Measurements from ENCODE around the gene GCGR. TPM values are rescaled to one million over a fixed set of nuclear protein-coding genes. Genes with fewer than 3 reads are reported as not detected.

GCGR gene
- total and polyA plus RNA-seq, 7 donors = 0.03 to 0.08 TPM; not detected in 5

- Histone ChIP-seq H3K27ac (peak overlapping the region; percentile 98), H3K4me3 (peak overlapping the region; percentile 78), H3K27me3 (ENCODE audit: insufficient read depth in 3 of 3, low read length in 2 of 3) (no peaks in the 10 kb centered on the region), H3K36me3 (ENCODE audit: insufficient read depth in 1 of 2, low read depth in 1 of 2) (peaks cover 0 to 42% of the 10 kb centered on the region in 2 donors), H3K9me3 (no peaks in the 10 kb centered on the region), H3K4me1 (peaks cover 34% of the 10 kb centered on the region)
- ATAC-seq (peak; percentile 89 to 92 (median 90)), DNase-seq (peak; percentile 99 to 100)
- TF ChIP-seq CTCF (IDR thresholded peaks at IDR 0.05) = peak; percentile 16
- WGBS, 3 donors = 0 to 1% (median 0%) methylated on average over 61 to 74 of the region's 74 CpGs
- intact Hi-C loops (cut with DNase I) = loop anchor here in 1 of 2 donors (2.0 kb wide), 1 partner anchor 26 kb away; the partner anchor contains the start of gene PPP1R27
Measured at GRCh38 chr17:81860756-81861568, 57.0 kb downstream of the GCGR start.

- Histone ChIP-seq H3K36me3 (ENCODE audit: insufficient read depth in 1 of 2, low read depth in 1 of 2) (peaks cover 0 to 37% of the 10 kb centered on the region in 2 donors), H3K27ac (peak overlapping the region; percentile 98), H3K4me3 (no peak overlapping the region), H3K4me1 (peaks cover 42% of the 10 kb centered on the region), H3K27me3 (ENCODE audit: insufficient read depth in 3 of 3, low read length in 2 of 3) (no peaks in the 10 kb centered on the region), H3K9me3 (no peaks in the 10 kb centered on the region)
- 48 to 71% (median 59%) methylated on average over 6 of the region's 6 CpGs for WGBS, 3 donors
- no peak for TF ChIP-seq CTCF (IDR thresholded peaks at IDR 0.05)
- no peak for ATAC-seq
- intact Hi-C loops (cut with DNase I) = no loop called here
- DNase-seq = no peak
Measured at GRCh38 chr17:81863123-81863675, 59.2 kb downstream of the GCGR start.

Other genes with a start within 250 kb of the GCGR start
- 100 to 1,000 TPM; 151 to 324 (median 219) TPM for gene NPLOC4, start 167.0 kb upstream of the GCGR start, total RNA-seq
- 100 to 1,000 TPM in 2 of 3 donors, 10 to 100 TPM in 1; 87.3 to 414 (median 117) TPM for gene NPLOC4, start 167.0 kb upstream of the GCGR start, polyA plus RNA-seq
- under 1 TPM in 2 of 4 donors, not detected in 2; 0.22 to 0.67 TPM for gene TSPAN10, start 167.0 kb upstream of the GCGR start, total RNA-seq
- gene TSPAN10, start 167.0 kb upstream of the GCGR start, polyA plus RNA-seq = under 1 TPM; 0.09 to 0.39 (median 0.14) TPM
- under 1 TPM in 1 of 4 donors, not detected in 3; 0.64 TPM for gene PDE6G, start 147.6 kb upstream of the GCGR start, total RNA-seq
- 1 to 10 TPM in 1 of 3 donors, under 1 TPM in 2; 0.25 to 1.5 (median 0.56) TPM for gene PDE6G, start 147.6 kb upstream of the GCGR start, polyA plus RNA-seq
- 10 to 100 TPM; 15.5 to 23.6 (median 20.5) TPM for gene OXLD1, start 137.5 kb upstream of the GCGR start, total RNA-seq
- gene OXLD1, start 137.5 kb upstream of the GCGR start, polyA plus RNA-seq = 10 to 100 TPM; 35.1 to 44.9 (median 39.8) TPM
- 10 to 100 TPM in 1 of 4 donors, 1 to 10 TPM in 3; 4.8 to 14.9 (median 8.6) TPM for gene CCDC137, start 137.4 kb upstream of the GCGR start, total RNA-seq
- gene CCDC137, start 137.4 kb upstream of the GCGR start, polyA plus RNA-seq = 10 to 100 TPM; 11.3 to 47.4 (median 28.5) TPM
- 10 to 100 TPM in 3 of 4 donors, 1 to 10 TPM in 1; 7.8 to 15.6 (median 11.9) TPM for gene ARL16, start 120.4 kb upstream of the GCGR start, total RNA-seq
- 10 to 100 TPM; 23.2 to 29.3 (median 29.1) TPM for gene ARL16, start 120.4 kb upstream of the GCGR start, polyA plus RNA-seq
- gene HGS, start 120.1 kb upstream of the GCGR start, total RNA-seq = 10 to 100 TPM; 38.6 to 74.5 (median 56.5) TPM
- gene HGS, start 120.1 kb upstream of the GCGR start, polyA plus RNA-seq = 100 to 1,000 TPM in 2 of 3 donors, 10 to 100 TPM in 1; 62.3 to 158 (median 139) TPM
- 100 to 1,000 TPM in 2 of 4 donors, 10 to 100 TPM in 2; 93.0 to 175 (median 104) TPM for gene MRPL12, start 100.8 kb upstream of the GCGR start, total RNA-seq
- gene MRPL12, start 100.8 kb upstream of the GCGR start, polyA plus RNA-seq = 100 to 1,000 TPM; 222 to 558 (median 242) TPM
- gene SLC25A10, start 91.9 kb upstream of the GCGR start, total RNA-seq = 1 to 10 TPM; 2.4 to 6.3 (median 3.8) TPM
- gene SLC25A10, start 91.9 kb upstream of the GCGR start, polyA plus RNA-seq = 1 to 10 TPM; 5.9 to 7.0 (median 6.3) TPM
- gene MCRIP1, start 29.1 kb downstream of the GCGR start, total RNA-seq = 10 to 100 TPM; 20.5 to 47.6 (median 25.7) TPM
- gene MCRIP1, start 29.1 kb downstream of the GCGR start, polyA plus RNA-seq = 100 to 1,000 TPM in 1 of 3 donors, 10 to 100 TPM in 2; 45.1 to 187 (median 57.1) TPM
- gene PPP1R27, start 30.9 kb downstream of the GCGR start, total RNA-seq = 1,000 to 10,000 TPM in 3 of 4 donors, 100 to 1,000 TPM in 1; 976 to 2,217 (median 1,286) TPM
- gene PPP1R27, start 30.9 kb downstream of the GCGR start, polyA plus RNA-seq = 100 to 1,000 TPM; 296 to 661 (median 603) TPM
- gene P4HB, start 56.4 kb downstream of the GCGR start, total RNA-seq = 100 to 1,000 TPM; 244 to 361 (median 296) TPM
- 100 to 1,000 TPM; 236 to 384 (median 267) TPM for gene P4HB, start 56.4 kb downstream of the GCGR start, polyA plus RNA-seq
- gene ARHGDIA, start 67.2 kb downstream of the GCGR start, total RNA-seq = 100 to 1,000 TPM in 3 of 4 donors, 10 to 100 TPM in 1; 88.3 to 192 (median 160) TPM
- gene ARHGDIA, start 67.2 kb downstream of the GCGR start, polyA plus RNA-seq = 100 to 1,000 TPM in 2 of 3 donors, 10 to 100 TPM in 1; 79.1 to 268 (median 100) TPM
- gene ALYREF, start 87.4 kb downstream of the GCGR start, total RNA-seq = 10 to 100 TPM; 23.0 to 58.4 (median 47.1) TPM
- gene ALYREF, start 87.4 kb downstream of the GCGR start, polyA plus RNA-seq = 10 to 100 TPM; 37.5 to 79.8 (median 43.8) TPM
- 100 to 1,000 TPM; 118 to 208 (median 135) TPM for gene ANAPC11, start 87.6 kb downstream of the GCGR start, total RNA-seq
- 100 to 1,000 TPM; 273 to 369 (median 323) TPM for gene ANAPC11, start 87.6 kb downstream of the GCGR start, polyA plus RNA-seq
- under 1 TPM; 0.42 to 0.78 (median 0.55) TPM for gene NPB, start 98.1 kb downstream of the GCGR start, total RNA-seq
- 1 to 10 TPM in 1 of 3 donors, under 1 TPM in 2; 0.73 to 2.9 (median 0.76) TPM for gene NPB, start 98.1 kb downstream of the GCGR start, polyA plus RNA-seq
- gene PCYT2, start 107.2 kb downstream of the GCGR start, total RNA-seq = 10 to 100 TPM; 10.2 to 26.9 (median 19.2) TPM
- gene PCYT2, start 107.2 kb downstream of the GCGR start, polyA plus RNA-seq = 10 to 100 TPM; 13.2 to 14.1 (median 13.3) TPM
- 10 to 100 TPM in 1 of 4 donors, 1 to 10 TPM in 3; 3.9 to 10.2 (median 6.3) TPM for gene SIRT7, start 114.0 kb downstream of the GCGR start, total RNA-seq
- 10 to 100 TPM in 2 of 3 donors, 1 to 10 TPM in 1; 5.7 to 14.2 (median 10.4) TPM for gene SIRT7, start 114.0 kb downstream of the GCGR start, polyA plus RNA-seq
- 10 to 100 TPM; 43.1 to 74.2 (median 53.7) TPM for gene MAFG, start 123.6 kb downstream of the GCGR start, total RNA-seq
- gene MAFG, start 123.6 kb downstream of the GCGR start, polyA plus RNA-seq = 10 to 100 TPM; 21.6 to 73.7 (median 26.6) TPM
- gene PYCR1, start 133.2 kb downstream of the GCGR start, total RNA-seq = 10 to 100 TPM in 2 of 4 donors, 1 to 10 TPM in 2; 5.4 to 12.5 (median 9.5) TPM
- 10 to 100 TPM in 2 of 3 donors, 1 to 10 TPM in 1; 8.3 to 23.2 (median 15.2) TPM for gene PYCR1, start 133.2 kb downstream of the GCGR start, polyA plus RNA-seq
- gene MYADML2, start 143.1 kb downstream of the GCGR start, total RNA-seq = 10 to 100 TPM in 3 of 4 donors, 1 to 10 TPM in 1; 9.7 to 58.0 (median 13.4) TPM
- 10 to 100 TPM in 1 of 3 donors, 1 to 10 TPM in 1, under 1 TPM in 1; 0.47 to 95.8 (median 9.1) TPM for gene MYADML2, start 143.1 kb downstream of the GCGR start, polyA plus RNA-seq
- gene NOTUM, start 157.0 kb downstream of the GCGR start, total RNA-seq = 1 to 10 TPM in 3 of 4 donors, under 1 TPM in 1; 0.92 to 1.9 (median 1.5) TPM
- gene NOTUM, start 157.0 kb downstream of the GCGR start, polyA plus RNA-seq = under 1 TPM; 0.25 to 0.48 (median 0.44) TPM
- 10 to 100 TPM; 27.7 to 37.4 (median 35.0) TPM for gene ASPSCR1, start 173.5 kb downstream of the GCGR start, total RNA-seq
- 10 to 100 TPM; 27.9 to 33.1 (median 33.0) TPM for gene ASPSCR1, start 173.5 kb downstream of the GCGR start, polyA plus RNA-seq
- gene CENPX, start 218.7 kb downstream of the GCGR start, total RNA-seq = 10 to 100 TPM; 15.9 to 24.6 (median 19.7) TPM
- 10 to 100 TPM; 53.8 to 79.4 (median 64.4) TPM for gene CENPX, start 218.7 kb downstream of the GCGR start, polyA plus RNA-seq
- gene LRRC45, start 219.2 kb downstream of the GCGR start, total RNA-seq = 1 to 10 TPM; 1.4 to 3.0 (median 1.9) TPM
- 1 to 10 TPM; 3.5 to 7.1 (median 4.0) TPM for gene LRRC45, start 219.2 kb downstream of the GCGR start, polyA plus RNA-seq
- gene RAC3, start 227.5 kb downstream of the GCGR start, total RNA-seq = not detected
- under 1 TPM in 2 of 3 donors, not detected in 1; 0.05 to 0.83 TPM for gene RAC3, start 227.5 kb downstream of the GCGR start, polyA plus RNA-seq
- gene DCXR, start 233.5 kb downstream of the GCGR start, total RNA-seq = 100 to 1,000 TPM; 111 to 216 (median 155) TPM
- gene DCXR, start 233.5 kb downstream of the GCGR start, polyA plus RNA-seq = 100 to 1,000 TPM; 117 to 158 (median 147) TPM
- gene RFNG, start 247.7 kb downstream of the GCGR start, total RNA-seq = 10 to 100 TPM; 27.1 to 37.3 (median 29.3) TPM
- 10 to 100 TPM; 31.0 to 40.7 (median 37.3) TPM for gene RFNG, start 247.7 kb downstream of the GCGR start, polyA plus RNA-seq
- gene GPS1, start 247.7 kb downstream of the GCGR start, total RNA-seq = 100 to 1,000 TPM in 2 of 4 donors, 10 to 100 TPM in 2; 89.8 to 112 (median 97.7) TPM
- 100 to 1,000 TPM in 2 of 3 donors, 10 to 100 TPM in 1; 87.1 to 114 (median 104) TPM for gene GPS1, start 247.7 kb downstream of the GCGR start, polyA plus RNA-seq

Measured in psoas muscle (tissue), 8 donors.